ENCODE results near the gene USP40. TPM values are rescaled to one million over a fixed set of nuclear protein-coding genes. Genes with fewer than 3 reads are reported as not detected.

The USP40 gene
- polyA plus RNA-seq, 2 of the 4 experiments (the other 2 are of a cell fraction), result 22.9 to 57.0 TPM

- DNase-seq (ENCODE audit: low read depth in 1 of 2, low spot score in 1 of 2), result no peak
- 59% methylated on average over 2 of the region's 2 CpGs for WGBS (ENCODE audit: missing lambda C conversion rate)
Measured at GRCh38 chr2:233600386-233600785, 33.8 kb upstream of the USP40 start.

GRCh38 chr2:233598952-233599351 is 32.4 kb upstream of the USP40 start:
- CTCF ChIA-PET, result no interaction called here
- DNase-seq (ENCODE audit: low read depth in 1 of 2, low spot score in 1 of 2) (no peak), FAIRE-seq (no peak), ATAC-seq (no peak)
- 82% methylated on average over 3 of the region's 3 CpGs for WGBS (ENCODE audit: missing lambda C conversion rate)
- H3K9me3 ChIP-seq, result peaks cover 14% of the 10 kb centered on the region; the same call in 2 of the 3 replicates
- no peak for TF ChIP-seq BHLHE40 (IDR thresholded peaks at IDR 0.05; ENCODE audit: low read depth, low read length)
- peak overlapping the region; percentile 56 to 76; a peak in 5 of 6 replicates for H3K27ac ChIP-seq
- POLR2A ChIA-PET, result no interaction called here
- H3K4me1 ChIP-seq, result peaks cover 21% of the 10 kb centered on the region
- peak overlapping the region; percentile 65 for H3K4me2 ChIP-seq
- H3K4me3 ChIP-seq, result no peak overlapping the region

More at GRCh38 chr2:233600386-233600785, 33.8 kb upstream of the USP40 start:
- peaks cover 21% of the 10 kb centered on the region for H3K4me1 ChIP-seq
- H3K27ac ChIP-seq, result peak overlapping the region in 1 of 2 experiments; percentile 42; a peak in 3 of 6 replicates
- FAIRE-seq (no peak), ATAC-seq (no peak)
- ChIA-PET CTCF (no interaction called here), POLR2A (no interaction called here)
- H3K9me3 ChIP-seq, result peaks cover 11% of the 10 kb centered on the region; the same call in 2 of the 3 replicates
- no peak overlapping the region for H3K4me2 ChIP-seq
- no peak overlapping the region for H3K4me3 ChIP-seq
- no peak for TF ChIP-seq CBX8 (IDR thresholded peaks at IDR 0.05)
- no peak for TF ChIP-seq HES2 (IDR thresholded peaks at IDR 0.05)
- no peak for TF ChIP-seq HDAC2 (IDR thresholded peaks at IDR 0.05)
- no peak for TF ChIP-seq ELK1 (IDR thresholded peaks at IDR 0.05; ENCODE audit: low read depth, low read length)
- TF ChIP-seq CHD4 (IDR thresholded peaks at IDR 0.05; ENCODE audit: borderline replicate concordance), result no peak
- TF ChIP-seq RFX5 (IDR thresholded peaks at IDR 0.05), result no peak
- TF ChIP-seq ZSCAN20 (CRISPR knock-in tag; IDR thresholded peaks at IDR 0.05), result no peak

- no peak overlapping the region for H3K4me2 ChIP-seq
- 61% methylated on average over 1 of the region's 1 CpG for WGBS (ENCODE audit: missing lambda C conversion rate)
- ChIA-PET CTCF (interaction anchor here (1.3 kb wide), 1 partner anchor 114 kb away, joined by 4 read pairs; no protein-coding TSS in a partner anchor), POLR2A (no interaction called here)
- ATAC-seq (no peak), FAIRE-seq (no peak), DNase-seq (ENCODE audit: low read depth in 1 of 2, low spot score in 1 of 2) (no peak)
- peak overlapping the region; percentile 56 to 76; a peak in 3 of 6 replicates for H3K27ac ChIP-seq
- no peak overlapping the region for H3K4me3 ChIP-seq
- TF ChIP-seq RFX5 (IDR thresholded peaks at IDR 0.05), result no peak
- TF ChIP-seq USF2 (IDR thresholded peaks at IDR 0.05), result no peak
- no peak for TF ChIP-seq HOXB13 (CRISPR knock-in tag; IDR thresholded peaks at IDR 0.05; ENCODE audit: low read depth)
- TF ChIP-seq BCL3 (IDR thresholded peaks at IDR 0.05), result no peak
- no peak for TF ChIP-seq HEYL (CRISPR knock-in tag; IDR thresholded peaks at IDR 0.05)
- no peak for TF ChIP-seq TFCP2L1 (CRISPR knock-in tag; IDR thresholded peaks at IDR 0.05)
- TF ChIP-seq NR3C1 (IDR thresholded peaks at IDR 0.05), result no peak
- TF ChIP-seq MYC (IDR thresholded peaks at IDR 0.05; ENCODE audit: borderline replicate concordance, low read length), result no peak
- no peak for TF ChIP-seq ATOH8 (CRISPR knock-in tag; IDR thresholded peaks at IDR 0.05; ENCODE audit: low read depth)
- no peak for TF ChIP-seq EHF (CRISPR knock-in tag; IDR thresholded peaks at IDR 0.05)
- TF ChIP-seq MAX (IDR thresholded peaks at IDR 0.05), result no peak
- TF ChIP-seq KDM1A (IDR thresholded peaks at IDR 0.05; ENCODE audit: low read depth), result no peak
- peaks cover 8% of the 10 kb centered on the region; the same call in 2 of the 3 replicates for H3K9me3 ChIP-seq
- H3K4me1 ChIP-seq, result peaks cover 21% of the 10 kb centered on the region
Measured at GRCh38 chr2:233597522-233597921, 30.9 kb upstream of the USP40 start.
